Kidney epithelial cell (primary cell): ENCODE measurements around the gene CDT1. TPM values are rescaled to one million over a fixed set of nuclear protein-coding genes. Genes with fewer than 3 reads are reported as not detected.

Experiments used
- DNase-seq: peaks from one replicate; pipeline ENCODE4 v3.0.0-alpha.2; 2010; ENCODE audit warnings: low read depth
- H3K27me3 ChIP-seq: 2 replicates; pipeline ENCODE4 v1.6.0; 2011; ENCODE audit warnings: low read length; ENCODE audit not compliant: control insufficient read depth, insufficient read depth
- H3K36me3 ChIP-seq: 2 replicates; pipeline ENCODE4 v1.5.1; 2011; ENCODE audit warnings: low read length; ENCODE audit not compliant: control insufficient read depth, insufficient read depth
- H3K4me3 ChIP-seq: 2 replicates; pipeline ENCODE4 v1.5.1; 2011; ENCODE audit warnings: low read depth, mild to moderate bottlenecking, control low read depth, low read length
- total RNA-seq: library from RNA; depleted of rRNA; stranded (reverse); fragments of >200 nt; gene quantifications from 2 replicates; pipeline ENCODE4 v1.2.3, GENCODE V29; 2015
- TF ChIP-seq, protein P1 (sequence below): IDR thresholded peaks from 2 replicates; pipeline ENCODE4 v1.5.1; 2011; ENCODE audit warnings: mild to moderate bottlenecking, moderate library complexity, low read length, control low read depth, inconsistent platforms; ENCODE audit not compliant: insufficient read depth, poor library complexity, severe bottlenecking

The CDT1 gene
- total RNA-seq, 1 donor from 2014 or later, result 14.5 TPM

GRCh38 chr16:88810912-88811768 is 7.6 kb downstream of the CDT1 start:
- H3K4me3 ChIP-seq, result peak overlapping the region; percentile 62
- TF ChIP-seq, protein P1, sequence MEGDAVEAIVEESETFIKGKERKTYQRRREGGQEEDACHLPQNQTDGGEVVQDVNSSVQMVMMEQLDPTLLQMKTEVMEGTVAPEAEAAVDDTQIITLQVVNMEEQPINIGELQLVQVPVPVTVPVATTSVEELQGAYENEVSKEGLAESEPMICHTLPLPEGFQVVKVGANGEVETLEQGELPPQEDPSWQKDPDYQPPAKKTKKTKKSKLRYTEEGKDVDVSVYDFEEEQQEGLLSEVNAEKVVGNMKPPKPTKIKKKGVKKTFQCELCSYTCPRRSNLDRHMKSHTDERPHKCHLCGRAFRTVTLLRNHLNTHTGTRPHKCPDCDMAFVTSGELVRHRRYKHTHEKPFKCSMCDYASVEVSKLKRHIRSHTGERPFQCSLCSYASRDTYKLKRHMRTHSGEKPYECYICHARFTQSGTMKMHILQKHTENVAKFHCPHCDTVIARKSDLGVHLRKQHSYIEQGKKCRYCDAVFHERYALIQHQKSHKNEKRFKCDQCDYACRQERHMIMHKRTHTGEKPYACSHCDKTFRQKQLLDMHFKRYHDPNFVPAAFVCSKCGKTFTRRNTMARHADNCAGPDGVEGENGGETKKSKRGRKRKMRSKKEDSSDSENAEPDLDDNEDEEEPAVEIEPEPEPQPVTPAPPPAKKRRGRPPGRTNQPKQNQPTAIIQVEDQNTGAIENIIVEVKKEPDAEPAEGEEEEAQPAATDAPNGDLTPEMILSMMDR, result no peak
- DNase-seq, result peak; percentile 25
- peaks cover 6% of the 10 kb centered on the region for H3K27me3 ChIP-seq
- peaks cover 2% of the 10 kb centered on the region for H3K36me3 ChIP-seq

GRCh38 chr16:88811769-88812512 is 8.4 kb downstream of the CDT1 start, which contains the start of gene APRT:
APRT (minus strand) TSS chr16:88811928; CDS start chr16:88811899, 29 bp downstream.
- H3K4me3 ChIP-seq, result peak within 1 kb of the TSS; percentile 62
- TF ChIP-seq, protein P1, result no peak
- DNase-seq, result peak; percentile 55

DNA sequence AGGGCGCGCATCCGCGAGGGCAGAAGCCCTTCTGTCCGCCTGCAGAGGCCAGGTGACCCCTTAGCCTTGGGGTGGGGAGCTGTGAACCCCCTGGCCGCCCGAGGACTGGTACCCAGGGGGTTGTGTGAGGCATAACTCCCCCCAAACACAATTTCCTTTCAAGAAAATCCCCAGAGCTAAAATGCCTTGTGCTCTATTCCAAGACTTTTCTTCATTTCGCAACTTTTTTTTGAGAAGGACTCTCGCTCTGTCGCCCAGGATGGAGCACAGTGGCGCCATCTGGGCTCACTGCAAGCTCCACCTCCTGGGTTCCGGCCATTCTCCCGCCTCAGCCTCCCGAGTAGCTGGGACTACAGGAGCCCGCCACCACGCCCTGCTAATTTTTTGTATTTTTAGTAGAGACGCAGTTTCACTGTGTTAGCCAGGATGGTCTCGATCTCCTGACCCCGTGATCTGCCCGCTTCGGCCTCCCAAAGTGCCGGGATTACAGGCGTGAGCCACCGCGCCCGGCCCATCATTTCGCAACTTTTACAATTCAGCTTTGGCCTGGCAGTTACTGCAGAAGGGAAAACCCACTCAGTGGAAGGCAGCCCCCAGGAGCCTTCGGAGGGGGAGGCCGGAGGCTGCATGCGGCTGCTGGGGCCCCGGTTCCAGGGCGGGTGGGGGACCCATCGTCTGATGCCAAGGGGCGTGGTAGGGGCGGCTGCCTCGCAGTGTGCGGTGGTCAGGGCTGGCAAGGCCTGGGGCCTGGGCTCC is 9.1 kb downstream of the CDT1 start:
- TF ChIP-seq, protein P1, result no peak
- H3K36me3 ChIP-seq, result no peaks in the 10 kb centered on the region
- peaks cover 14% of the 10 kb centered on the region for H3K27me3 ChIP-seq
- DNase-seq, result no peak
- H3K4me3 ChIP-seq, result peak overlapping the region; percentile 62

More at GRCh38 chr16:88811769-88812512, 8.4 kb downstream of the CDT1 start, which contains the start of gene APRT:
- H3K36me3 ChIP-seq, result no peaks in the 10 kb centered on the region
- H3K27me3 ChIP-seq, result peaks cover 8% of the 10 kb centered on the region

DNA sequence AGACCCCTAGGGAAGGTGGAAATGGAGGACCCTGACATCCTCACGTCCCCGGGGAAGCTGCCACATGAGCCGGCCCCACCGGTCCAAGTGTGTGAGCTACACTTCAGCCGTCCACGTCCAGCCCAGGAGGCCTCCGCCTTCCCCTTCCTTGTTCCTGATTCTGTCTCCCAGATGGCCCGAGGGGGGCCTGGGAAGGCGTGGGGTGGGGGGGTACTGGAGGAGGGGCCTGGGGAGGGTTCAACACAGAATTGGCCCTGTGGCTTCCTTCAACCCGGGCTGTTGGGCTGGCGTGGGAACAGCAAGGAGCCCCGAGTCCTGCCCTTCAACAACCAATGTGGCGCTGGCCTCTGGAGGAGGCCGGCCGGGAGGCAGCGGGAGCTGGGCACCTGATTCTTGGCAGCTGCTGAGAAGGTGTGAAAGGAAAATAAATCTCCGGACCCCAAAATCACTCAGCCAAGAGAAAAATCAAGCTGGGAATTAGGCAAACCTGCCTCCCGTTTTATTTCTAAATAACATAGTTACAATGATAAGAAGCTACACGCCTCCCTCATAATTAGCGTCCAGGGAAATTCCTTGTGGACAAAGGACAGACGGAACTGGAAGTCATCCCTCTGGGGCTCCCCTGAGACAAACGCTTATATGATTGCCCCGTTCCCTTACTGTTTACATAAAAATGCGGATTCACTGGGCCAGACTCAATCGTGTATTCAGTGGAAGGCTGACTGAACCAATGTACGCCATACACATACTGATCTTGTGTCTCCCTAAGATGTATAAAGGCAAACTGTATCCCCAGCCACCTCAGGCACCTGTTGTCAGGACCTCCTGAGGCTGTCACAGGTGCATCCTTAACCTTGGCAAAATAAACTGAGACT is 9.9 kb downstream of the CDT1 start:
- no peak overlapping the region for H3K4me3 ChIP-seq
- peaks cover 16% of the 10 kb centered on the region for H3K27me3 ChIP-seq
- no peaks in the 10 kb centered on the region for H3K36me3 ChIP-seq
- DNase-seq, result no peak
- TF ChIP-seq, protein P1, result no peak

DNA sequence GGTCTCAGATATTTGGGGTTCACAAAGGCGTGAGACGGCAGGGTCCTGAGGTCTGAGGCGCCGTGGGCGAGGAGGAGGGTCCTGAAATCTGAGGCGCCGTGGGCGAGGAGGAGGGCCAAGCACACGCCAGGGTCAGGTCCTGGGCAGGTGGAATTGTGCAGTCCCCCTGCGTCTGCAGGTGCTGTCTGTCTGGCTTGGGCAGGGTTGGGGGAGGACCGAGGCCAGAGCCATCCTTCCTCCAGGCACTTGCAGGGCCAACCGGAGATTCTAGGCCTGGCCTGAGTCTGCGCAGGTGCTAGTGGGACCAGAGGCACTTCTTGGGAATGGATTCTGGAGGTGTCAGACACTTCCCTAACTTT is 10.5 kb downstream of the CDT1 start:
- Histone ChIP-seq H3K27me3 (peaks cover 16% of the 10 kb centered on the region), H3K36me3 (no peaks in the 10 kb centered on the region), H3K4me3 (no peak overlapping the region)
- no peak for DNase-seq
- TF ChIP-seq, protein P1, result no peak
